GM18861 (cell line): ENCODE measurements around the gene STRN3.
A peak's percentile ranks its signal among the peaks of the same experiment; 100 is the strongest.
"Not testable (repeated sequence)": the region's sequence is repeated elsewhere in the genome, so short reads cannot be mapped to it uniquely, and the experiment has no call there.

ENCODE experiments used
- ATAC-seq: cut with Tn5 transposase; IDR thresholded peaks from one replicate; pipeline ENCODE4 v1.9.1; 2021; ENCODE audit not compliant: unreplicated experiment

STRN3 gene

DNA sequence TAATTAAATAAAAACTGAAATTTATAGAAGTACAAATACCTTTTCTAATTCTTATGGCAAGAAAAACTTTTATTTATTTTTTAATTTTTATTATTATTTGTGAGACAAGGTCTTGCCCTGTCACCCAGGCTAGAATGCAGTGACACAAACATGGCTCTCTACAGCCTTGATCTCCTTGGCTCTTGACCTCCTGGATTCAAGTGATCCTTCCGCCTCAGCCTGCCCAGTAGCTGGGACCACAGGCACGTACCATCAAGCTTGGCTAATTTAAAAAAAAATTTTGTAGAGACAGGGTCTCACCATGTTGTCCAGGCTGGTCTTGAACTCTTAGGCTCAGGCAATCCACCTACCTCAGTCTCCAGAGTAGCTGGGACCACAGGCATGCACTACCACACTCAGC, 104.4 kb downstream of the STRN3 start:
- ATAC-seq = no peak

DNA sequence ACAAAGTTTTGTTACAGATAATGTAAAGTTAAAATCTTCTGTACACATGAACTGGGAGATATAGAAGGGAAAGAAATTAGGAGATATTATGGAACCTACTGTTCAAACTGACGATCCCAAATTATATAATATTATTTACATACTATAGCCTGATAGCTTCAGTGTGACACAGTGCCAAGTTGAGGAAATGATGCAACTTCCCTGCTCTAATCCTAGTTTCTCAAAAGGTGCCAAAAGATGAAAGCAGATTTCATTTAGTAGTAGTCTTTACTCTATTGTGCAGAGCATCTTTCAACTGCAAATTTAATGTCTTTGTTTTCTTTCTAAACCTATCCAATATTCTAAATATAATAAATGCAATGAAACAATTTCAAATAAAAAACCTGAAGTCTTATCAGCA, 104.9 kb downstream of the STRN3 start:
- ATAC-seq = no peak

DNA sequence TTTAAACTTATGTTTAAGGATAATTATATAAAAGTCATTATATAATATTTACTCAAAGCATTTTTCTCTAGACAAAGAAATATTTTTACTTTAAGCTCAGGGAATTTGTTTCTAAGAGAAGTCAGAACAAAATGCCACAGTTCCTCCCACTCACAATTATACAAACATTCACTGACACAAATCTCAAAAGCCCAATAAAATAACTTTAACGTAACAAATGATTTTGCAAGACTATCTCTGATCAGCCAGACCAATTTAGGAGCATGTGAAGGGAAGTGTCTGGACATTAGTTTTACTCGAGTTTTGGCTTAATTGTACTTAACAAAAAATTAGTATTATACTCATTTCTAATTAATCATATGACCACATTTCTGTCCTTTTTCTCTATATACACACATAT, 110.6 kb downstream of the STRN3 start:
- no peak for ATAC-seq

DNA sequence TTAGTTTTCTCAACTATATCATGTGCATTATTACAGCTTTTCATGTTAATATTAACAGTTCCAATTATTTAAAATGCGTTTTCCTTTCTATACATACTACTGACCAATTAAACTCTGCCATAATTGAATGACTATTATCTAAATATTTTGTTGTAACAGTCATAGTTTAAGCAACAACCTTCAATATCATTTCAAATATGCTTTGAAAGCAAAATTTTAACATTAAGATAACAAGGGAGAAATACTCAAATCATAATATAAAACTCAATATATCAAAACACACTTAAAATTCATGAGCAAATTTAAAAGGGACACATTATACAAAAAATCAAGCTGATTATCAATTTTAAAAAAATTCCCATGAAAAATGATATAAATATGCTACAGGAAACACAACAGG, 111.4 kb downstream of the STRN3 start:
- ATAC-seq = no peak

DNA sequence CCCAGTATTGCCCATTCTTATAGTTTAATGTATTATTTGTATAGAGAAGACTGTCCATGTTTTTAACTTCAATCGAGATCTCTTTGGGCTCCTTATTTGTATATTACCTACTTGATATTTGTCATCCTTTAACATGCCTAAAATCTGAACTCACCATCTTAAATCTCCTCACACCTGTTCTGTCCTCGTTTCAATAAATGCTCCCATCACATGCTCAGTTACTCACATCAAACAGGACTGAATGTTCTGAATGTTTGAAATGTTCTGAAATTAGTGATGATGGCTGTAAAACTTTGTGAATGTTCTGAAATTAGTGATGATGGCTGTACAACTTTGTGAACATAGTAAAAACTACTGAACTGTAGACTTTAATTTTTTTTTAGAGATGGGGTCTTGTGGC, 117.4 kb downstream of the STRN3 start:
- no peak for ATAC-seq

DNA sequence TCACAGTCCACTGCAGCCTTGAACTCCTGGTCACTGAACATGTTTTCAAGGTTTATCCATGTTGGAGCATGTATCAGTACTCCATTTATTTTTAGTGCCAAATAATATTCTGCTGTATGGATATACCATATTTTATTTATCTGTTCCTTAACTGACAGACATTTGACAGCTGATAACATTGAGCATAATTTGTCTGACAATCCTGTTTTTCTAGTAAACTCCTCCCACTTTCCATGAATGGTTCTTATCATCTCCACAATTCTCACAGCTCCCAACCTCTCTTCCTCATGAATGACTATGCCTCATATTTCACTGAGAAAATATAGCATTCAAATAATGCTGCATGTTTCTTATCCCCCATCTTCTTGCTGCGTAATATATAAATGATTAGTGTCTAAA, 118.5 kb downstream of the STRN3 start:
- no peak for ATAC-seq

DNA sequence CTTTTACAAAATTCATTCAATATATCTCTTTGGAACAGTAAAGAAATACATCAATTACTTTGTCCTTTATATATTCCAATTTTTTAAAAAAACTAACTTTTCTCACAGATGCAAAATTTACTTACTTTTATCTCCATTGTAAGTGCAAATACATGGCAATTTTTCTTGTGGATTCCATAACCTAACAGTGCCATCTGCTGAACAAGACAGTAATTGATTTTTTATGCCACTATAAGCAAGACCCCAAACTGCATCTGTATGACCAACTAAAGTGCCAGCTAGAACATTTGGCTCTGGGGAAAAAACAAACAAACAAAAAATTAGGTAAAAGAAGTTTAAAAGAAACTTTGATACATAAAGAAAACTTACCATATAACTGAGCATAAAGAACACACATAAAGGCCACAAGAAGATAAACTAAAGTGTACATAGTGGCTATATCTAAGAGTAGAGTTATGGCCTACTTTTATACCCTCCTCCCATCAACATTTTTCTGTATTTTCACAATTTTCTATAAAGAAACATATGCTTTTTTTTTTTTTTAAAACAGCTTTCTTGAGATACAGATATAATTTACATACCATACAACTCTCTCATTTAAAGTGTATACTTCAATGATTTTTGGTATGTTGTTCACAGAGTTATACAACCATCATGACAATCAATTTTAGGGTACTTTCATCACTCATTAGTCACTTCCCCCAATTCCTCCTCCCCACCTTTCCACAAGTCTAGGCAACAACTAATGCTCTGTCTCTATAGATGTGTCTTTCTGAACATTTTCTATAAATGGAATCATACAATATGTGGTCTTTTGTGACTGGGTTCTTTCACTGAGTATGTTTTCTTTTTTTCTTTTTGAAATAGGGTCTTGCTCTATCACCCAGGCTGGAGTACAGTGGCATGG, 119.2 kb downstream of the STRN3 start:
- peak; percentile 63 for ATAC-seq

DNA sequence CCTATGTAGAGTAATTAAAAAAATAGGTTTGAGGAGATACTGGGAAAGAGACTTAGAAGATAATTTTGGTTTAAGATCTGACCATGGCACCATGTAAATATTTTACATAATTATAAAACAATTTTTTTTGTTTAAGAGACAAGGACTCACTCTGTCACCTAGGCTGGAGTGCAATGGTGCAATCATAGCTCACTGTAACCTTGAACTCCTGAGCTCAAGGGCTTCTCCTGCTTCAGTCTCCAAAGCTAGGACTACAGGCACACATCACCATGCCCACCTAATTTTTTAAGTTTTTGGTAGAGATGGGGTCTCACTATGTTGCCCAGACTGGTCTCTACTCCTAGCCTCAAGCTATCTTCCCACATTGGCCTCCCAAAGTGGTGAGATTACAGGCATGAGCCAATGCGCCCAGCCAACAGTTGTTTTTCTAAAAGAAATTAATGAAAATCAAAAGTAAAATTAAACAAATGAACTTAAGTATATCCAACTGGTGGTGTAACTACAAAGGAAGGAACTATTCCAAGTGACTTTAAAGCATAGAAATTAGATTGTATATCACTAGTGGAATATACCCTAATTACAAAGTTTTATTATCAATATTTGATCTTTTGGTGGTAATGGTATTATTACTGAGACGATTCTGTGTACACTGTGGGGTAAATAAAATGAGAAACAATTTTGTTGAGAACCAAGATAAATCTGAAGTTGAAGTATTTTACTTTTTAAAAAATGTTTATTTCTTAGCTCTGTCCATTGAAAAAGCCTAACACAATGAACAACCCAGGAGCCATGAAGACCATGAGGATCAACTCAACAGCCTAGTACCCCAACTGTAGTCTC, 122.7 kb downstream of the STRN3 start:
- ATAC-seq = no peak

DNA sequence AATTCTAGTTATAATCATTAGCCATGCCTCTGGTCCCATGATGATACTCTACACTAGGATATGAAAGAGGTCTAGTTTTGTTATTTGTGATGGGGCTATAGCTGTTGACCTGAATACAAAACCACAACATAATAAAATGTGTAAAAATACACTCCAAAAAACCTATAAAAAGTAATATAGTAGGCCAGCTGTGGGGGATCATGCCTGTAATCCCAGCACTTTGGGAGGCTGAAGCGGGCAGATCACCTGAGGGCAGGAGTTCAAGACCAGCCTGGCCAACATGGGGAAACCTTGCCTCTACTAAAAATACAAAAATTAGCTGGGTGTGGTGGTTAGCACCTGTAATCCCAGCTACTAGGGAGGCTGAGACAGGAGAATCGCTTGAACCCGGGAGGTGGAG, 129.1 kb downstream of the STRN3 start:
- not testable (repeated sequence) for ATAC-seq

DNA sequence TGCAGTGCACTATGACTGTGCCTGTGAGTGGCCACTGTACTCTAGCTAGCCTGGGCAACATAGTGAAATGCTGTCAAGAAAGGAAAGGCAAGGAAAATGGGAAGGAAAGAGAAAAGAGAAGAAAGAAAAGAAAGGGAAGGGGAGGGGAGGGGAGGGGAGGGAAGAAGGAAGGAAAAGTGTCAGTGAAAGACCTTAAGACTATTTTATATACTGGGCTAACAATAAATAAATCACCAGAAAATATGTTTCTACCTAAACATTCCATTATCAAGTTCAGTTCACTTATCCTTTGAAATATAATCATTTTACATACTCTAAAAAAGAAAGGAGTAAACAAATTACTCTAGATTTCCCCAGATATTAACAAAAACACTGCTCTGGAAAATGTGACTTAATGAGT, 129.7 kb downstream of the STRN3 start:
- ATAC-seq = no peak

DNA sequence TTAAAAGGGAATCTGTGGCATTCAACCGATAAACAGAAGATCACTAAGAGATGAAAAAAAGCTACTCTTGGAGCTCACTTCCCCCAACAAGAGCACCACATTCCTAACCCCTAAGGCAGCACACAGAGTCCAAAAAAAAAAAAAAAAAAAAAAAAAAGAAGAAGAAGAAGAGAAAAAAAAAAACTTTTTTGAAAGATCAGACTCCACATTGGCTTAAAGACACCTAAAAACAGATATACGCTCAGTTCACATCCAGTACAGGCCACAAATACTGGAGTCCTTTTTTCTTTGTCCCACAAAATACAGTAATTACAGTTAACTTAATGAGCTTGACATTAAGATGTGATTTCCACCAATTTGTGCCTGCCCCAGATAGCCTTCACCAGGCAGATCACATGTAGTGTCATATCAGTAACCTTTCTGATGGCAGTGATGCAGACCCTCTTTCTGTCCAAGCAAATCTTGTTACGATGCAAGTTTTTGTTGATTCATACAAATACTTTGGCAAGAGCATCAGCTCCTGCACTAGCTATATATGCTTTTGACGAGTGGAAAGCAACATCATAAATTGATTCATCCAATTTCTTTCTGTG, 131.2 kb downstream of the STRN3 start:
- no peak for ATAC-seq

DNA sequence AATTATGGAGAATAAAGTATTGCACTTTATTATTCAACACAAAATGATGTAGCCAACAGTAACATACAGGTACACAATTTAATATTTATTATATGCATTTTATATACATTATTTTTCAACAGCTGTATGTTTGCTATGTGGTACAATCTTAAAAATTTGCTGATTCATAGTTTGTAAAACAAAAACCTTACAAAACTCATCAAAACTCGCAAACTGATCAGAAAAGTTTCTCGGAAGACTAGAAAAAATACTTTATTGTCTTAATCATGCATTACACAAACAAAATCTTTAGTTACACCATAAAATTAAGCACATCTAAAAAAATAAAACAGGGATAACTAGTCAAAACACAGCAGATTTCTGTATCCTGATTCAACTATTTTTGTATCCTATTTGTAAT, 132.4 kb downstream of the STRN3 start:
- ATAC-seq = no peak

DNA sequence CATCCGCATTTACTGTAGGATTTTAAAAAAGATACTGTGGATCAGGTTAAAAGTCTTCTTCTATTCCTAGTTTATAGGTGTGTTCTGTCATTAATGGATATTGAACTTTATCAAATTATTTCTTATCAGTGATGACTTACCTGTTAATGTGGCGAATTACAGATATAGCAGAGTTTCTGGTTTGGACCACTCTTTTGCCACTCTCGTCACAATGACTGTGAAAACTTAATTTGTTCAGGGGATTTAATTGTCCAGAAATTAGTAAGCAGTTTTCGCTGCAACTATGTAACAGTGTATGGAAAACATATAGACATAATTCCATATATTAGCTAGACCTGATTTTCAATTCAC, 137.0 kb downstream of the STRN3 start:
- ATAC-seq = no peak

DNA sequence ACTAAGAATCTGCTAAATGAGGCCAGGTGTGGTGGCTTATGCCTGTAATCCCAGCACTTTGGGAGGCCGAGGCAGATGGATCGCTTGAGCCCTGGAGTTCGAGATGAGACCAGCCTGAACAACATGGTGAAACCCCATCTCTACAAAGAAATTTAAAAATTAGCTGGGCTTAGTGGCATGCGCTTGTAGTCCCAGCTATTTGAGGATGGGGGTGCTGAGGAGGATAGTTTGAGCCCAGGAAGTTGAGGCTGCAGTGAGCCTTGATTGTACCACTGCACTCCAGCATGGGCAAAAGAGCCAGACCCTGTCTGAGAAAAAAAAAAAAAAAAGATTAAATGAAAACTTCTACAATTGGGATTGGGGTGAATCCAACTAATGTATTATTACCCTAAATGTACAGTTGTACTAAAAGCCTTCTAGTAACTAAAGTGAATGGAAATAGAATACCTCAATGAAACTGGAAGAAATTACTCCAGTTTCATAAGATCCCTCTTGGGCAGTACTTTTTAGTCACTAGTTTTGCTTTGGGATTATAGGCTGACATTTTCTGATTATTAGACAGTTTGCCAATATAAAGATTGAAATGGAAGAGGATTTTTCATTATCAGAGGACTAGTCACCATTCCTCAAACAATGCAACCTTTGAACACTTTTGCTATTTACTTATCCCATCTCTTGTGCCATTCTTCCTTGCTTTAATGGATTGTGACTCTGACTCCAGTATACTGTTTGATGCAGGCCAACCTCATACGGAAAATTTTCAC, 137.5 kb downstream of the STRN3 start:
- no peak for ATAC-seq

DNA sequence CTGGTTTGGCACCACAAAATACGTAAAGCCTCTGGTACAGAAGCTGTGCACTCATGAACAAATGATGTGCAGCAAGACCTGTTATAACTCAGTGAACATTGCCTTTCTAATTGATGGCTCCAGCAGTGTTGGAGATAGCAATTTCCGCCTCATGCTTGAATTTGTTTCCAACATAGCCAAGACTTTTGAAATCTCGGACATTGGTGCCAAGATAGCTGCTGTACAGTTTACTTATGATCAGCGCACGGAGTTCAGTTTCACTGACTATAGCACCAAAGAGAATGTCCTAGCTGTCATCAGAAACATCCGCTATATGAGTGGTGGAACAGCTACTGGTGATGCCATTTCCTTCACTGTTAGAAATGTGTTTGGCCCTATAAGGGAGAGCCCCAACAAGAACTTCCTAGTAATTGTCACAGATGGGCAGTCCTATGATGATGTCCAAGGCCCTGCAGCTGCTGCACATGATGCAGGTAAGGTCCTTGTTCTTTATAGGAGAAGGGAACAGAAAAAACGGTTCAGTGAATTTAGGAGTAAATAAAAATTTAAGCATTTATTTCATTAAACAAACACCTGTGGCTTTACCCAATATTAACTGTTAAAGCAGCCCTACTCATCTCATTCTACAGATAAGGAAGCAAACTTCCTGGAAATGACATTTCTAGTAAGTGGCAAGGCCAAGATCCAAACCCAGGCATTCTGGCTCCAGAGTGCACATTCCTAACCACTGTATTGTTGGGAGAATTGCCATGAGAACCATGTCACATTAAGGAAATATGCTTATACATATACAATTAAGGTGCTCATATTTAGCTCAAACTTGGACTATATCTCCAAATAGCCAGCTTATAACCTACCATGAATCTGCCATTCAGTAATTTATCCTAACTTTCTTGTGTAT, 140.1 kb downstream of the STRN3 start:
- no peak for ATAC-seq

DNA sequence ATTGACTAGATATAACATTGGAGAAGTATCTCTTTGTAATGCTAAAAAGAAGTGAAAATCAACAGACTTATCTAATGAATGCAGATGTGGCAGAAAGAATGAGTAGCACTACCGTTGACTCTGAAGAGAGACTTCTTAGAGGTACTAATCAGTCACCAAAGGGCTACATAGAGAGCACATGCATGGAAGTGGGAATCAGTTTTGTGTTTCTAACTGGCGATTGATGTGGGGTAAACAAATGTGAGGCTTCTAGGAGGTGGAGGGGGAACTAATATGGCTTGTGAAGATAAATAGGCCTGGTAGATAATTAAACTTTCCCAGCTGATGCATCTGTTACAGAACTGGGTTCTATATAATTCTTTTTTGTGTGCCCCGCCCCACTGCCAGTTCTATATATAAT, 141.3 kb downstream of the STRN3 start:
- ATAC-seq = no peak

DNA sequence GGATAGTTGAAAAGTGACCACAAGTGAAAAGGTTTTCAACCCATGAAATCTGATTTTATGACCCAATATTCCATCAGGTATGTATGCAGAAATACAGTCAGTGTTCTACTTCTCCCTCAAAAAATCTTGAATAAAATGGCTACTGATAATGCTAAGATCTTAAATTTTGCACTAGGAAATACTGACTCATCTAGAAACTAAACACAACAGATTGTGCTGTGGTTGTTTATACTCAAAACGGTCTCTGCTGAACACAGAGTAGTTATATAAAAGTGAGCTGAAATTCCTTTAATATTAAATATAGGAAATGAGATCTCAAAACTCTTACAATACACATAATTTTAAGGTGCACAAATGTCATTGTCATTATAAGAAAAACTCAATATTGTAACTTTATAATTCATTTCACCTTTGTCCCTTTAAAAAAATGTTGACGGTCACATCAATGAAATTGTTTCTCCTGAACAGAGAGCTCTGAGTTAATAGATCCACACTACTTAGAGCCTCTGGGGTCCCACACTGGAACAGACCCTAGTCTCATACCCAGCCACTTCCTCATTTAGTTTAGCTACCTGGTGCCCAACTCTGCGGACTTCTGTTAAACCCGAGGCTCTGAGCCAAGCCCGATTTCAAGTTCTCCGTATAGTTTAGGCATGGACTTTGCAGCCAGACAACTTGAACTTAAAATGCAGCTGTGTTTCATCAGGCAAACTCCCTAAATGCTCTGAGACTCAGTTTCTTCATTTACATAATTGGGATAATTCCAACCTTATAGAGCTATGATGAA, 142.5 kb downstream of the STRN3 start:
- ATAC-seq = no peak

DNA sequence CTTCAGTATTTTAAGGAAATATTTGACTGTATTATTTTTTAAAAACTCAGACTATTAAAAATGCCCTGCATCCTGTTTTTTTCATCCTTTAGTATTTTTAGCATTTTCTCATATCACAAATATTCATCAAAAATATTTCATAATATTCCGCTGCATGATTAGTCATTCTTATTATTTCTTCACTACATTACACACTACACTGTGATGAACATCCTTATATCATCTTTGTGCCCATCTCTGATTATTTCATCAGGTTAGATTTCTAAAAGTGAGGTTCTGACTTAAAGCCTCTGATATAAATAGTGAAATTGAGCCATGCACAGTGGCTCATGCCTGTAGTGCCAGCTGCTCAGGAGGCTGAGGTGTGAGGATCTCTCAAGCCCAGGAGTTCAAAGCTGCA, 143.7 kb downstream of the STRN3 start:
- no peak for ATAC-seq

DNA sequence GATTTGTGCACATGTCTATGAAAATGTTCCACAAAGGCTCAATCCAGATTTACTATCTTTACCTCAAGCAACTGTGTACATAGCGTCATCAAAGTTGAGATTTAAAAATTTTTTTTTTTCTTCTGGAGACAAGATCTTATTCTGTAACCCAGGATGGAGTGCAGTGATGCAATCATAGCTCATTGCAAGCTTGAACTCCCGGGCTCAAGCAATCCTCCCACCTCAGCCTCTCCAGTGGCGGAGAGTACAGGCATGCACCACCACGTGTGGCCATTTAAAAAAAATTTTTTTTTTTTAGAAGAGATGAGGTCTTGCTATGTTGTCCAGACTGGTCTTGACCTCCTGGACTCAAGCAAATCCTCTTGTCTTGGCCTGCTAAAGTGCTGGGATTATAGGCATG, 149.5 kb downstream of the STRN3 start:
- ATAC-seq = no peak

DNA sequence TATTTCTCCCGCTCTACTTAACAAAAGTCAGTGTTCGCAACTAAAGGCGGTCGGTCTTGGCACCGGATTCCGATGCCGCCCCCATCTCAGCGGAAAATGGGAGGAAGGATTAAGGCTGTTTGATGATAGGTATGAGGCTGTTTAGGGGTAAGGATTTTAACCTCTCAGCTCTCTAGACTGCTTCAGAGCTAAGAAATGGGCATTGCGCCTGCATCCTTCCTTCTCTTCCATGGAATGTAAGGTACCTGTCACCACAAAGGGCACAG, 150.5 kb downstream of the STRN3 start:
- no peak for ATAC-seq
